BE2C (cell line): ENCODE results near the gene SNAP91.
"Not testable (repeated sequence)": the region's sequence is repeated elsewhere in the genome, so short reads cannot be mapped to it uniquely, and the experiment has no call there.

ENCODE experiments used
- DNase-seq: peaks from one replicate; pipeline ENCODE4 v3.0.0-alpha.2; 2020
- H3K27me3 ChIP-seq: fragments of 250-450 bp; sonication (Bioruptor Pico); 2 replicates; pipeline ENCODE4 v1.5.1; 2020; ENCODE audit warnings: mild to moderate bottlenecking
- H3K36me3 ChIP-seq: fragments of 250-450 bp; sonication (Bioruptor Pico); 2 replicates; pipeline ENCODE4 v1.5.1; 2020; ENCODE audit warnings: mild to moderate bottlenecking
- H3K4me1 ChIP-seq: fragments of 250-450 bp; sonication (Bioruptor Pico); 2 replicates; pipeline ENCODE4 v1.5.1; 2020
- H3K4me3 ChIP-seq: 2 replicates; pipeline ENCODE4 v1.5.1; 2011; ENCODE audit warnings: low read depth, low read length
- H3K9me3 ChIP-seq: fragments of 250-450 bp; sonication (Bioruptor Pico); 2 replicates; pipeline ENCODE4 v1.5.1; 2020
- CTCF ChIP-seq: IDR thresholded peaks from 2 replicates; pipeline ENCODE4 v1.5.1; 2012; ENCODE audit warnings: mild to moderate bottlenecking, low read depth, low read length

The SNAP91 gene

GRCh38 chr6:83685481-83685880, 23.4 kb downstream of the SNAP91 start:
- Histone ChIP-seq H3K27me3 (no peaks in the 10 kb centered on the region), H3K4me3 (no peak overlapping the region)
- TF ChIP-seq CTCF, result no peak

GRCh38 chr6:83677791-83678190, 31.1 kb downstream of the SNAP91 start:
- H3K9me3 ChIP-seq, result no peaks in the 10 kb centered on the region
- no peaks in the 10 kb centered on the region for H3K36me3 ChIP-seq
- H3K4me3 ChIP-seq, result no peak overlapping the region
- no peaks in the 10 kb centered on the region for H3K4me1 ChIP-seq
- DNase-seq, result no peak
- TF ChIP-seq CTCF, result no peak
- no peaks in the 10 kb centered on the region for H3K27me3 ChIP-seq

More at GRCh38 chr6:83685481-83685880, 23.4 kb downstream of the SNAP91 start:
- no peak for DNase-seq
- H3K4me1 ChIP-seq, result no peaks in the 10 kb centered on the region
- H3K9me3 ChIP-seq, result no peaks in the 10 kb centered on the region
- H3K36me3 ChIP-seq, result no peaks in the 10 kb centered on the region

DNA sequence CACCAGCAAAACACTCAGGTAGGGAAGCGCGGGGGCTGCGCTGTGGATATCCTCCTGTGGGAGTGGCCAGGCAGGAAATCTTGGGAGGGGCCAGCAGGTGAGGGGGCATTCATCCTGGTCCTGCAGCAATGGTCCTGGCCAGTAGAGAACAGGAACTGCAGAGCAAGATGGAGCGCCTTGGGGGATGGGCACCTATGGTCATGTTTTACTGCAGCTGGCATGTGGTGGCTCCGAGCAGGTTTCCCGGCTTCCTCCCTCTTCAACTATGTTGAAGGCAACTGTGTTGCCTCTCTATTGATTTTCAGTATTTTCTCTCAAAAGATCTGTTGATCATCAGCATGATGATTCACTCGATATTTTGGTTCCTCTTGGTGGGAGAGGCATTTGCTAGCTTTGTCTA, 70.9 kb downstream of the SNAP91 start:
- DNase-seq, result no peak
- H3K36me3 ChIP-seq, result peaks cover 8% of the 10 kb centered on the region; the same call in 1 of the 2 replicates
- TF ChIP-seq CTCF, result no peak
- no peak overlapping the region for H3K4me3 ChIP-seq
- H3K9me3 ChIP-seq, result no peaks in the 10 kb centered on the region
- H3K27me3 ChIP-seq, result no peaks in the 10 kb centered on the region
- 0 out of 2 replicates have a peak, but pooled peaks cover 7% of the 10 kb centered on the region for H3K4me1 ChIP-seq

DNA sequence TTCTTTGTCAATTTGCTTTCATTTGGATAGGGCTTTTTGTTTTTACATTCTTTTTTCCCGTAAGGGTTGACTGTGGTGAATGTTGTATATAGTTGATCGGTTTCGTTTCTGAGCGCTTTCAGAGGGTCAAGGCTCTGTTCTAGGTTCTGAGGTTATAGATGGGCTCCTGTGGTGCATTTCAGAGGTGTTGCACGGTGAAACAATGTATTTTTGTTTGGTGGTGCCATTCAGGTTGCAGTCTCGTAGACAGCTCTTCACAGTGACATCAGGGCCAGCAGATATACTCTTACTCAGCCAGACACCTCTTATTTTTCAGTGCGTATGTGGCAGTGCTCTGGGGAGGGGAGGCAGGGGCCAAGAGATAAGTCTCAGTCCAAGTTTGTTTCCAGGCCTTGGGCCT, 72.1 kb downstream of the SNAP91 start:
- Histone ChIP-seq H3K9me3 (no peaks in the 10 kb centered on the region), H3K4me1 (0 out of 2 replicates have a peak, but pooled peaks cover 7% of the 10 kb centered on the region), H3K4me3 (no peak overlapping the region), H3K36me3 (peaks cover 8% of the 10 kb centered on the region; the same call in 1 of the 2 replicates), H3K27me3 (no peaks in the 10 kb centered on the region)
- DNase-seq, result no peak
- no peak for TF ChIP-seq CTCF

DNA sequence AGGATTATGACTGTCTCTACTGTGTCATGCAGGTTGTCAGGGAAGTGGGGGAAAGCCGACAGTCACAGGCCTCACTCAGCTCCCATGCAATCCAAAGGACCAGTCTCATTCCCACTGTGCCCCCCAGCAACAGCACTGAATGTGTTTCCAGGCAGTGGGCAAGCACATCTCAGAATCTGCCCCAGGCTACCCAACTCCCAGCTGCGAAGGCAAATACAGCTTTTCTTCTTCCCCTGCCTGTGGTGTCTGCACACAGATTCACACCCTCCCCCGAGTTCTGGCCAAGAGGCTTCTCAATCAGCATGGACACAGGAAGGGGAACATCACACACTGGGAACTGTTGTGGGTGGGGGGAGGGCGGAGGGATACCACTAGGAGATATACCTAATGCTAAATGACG, 75.3 kb downstream of the SNAP91 start:
- no peak for TF ChIP-seq CTCF
- H3K27me3 ChIP-seq, result no peaks in the 10 kb centered on the region
- H3K4me3 ChIP-seq, result no peak overlapping the region
- no peak for DNase-seq
- H3K4me1 ChIP-seq, result 0 out of 2 replicates have a peak, but pooled peaks cover 7% of the 10 kb centered on the region
- H3K36me3 ChIP-seq, result peaks cover 8% of the 10 kb centered on the region; the same call in 1 of the 2 replicates
- no peaks in the 10 kb centered on the region for H3K9me3 ChIP-seq

- H3K4me3 ChIP-seq, result no peak overlapping the region
- H3K9me3 ChIP-seq, result no peaks in the 10 kb centered on the region
- no peaks in the 10 kb centered on the region for H3K27me3 ChIP-seq
- H3K36me3 ChIP-seq, result peaks cover 8% of the 10 kb centered on the region; the same call in 1 of the 2 replicates
- H3K4me1 ChIP-seq, result 0 out of 2 replicates have a peak, but pooled peaks cover 7% of the 10 kb centered on the region
- no peak for DNase-seq
- no peak for TF ChIP-seq CTCF
Measured at GRCh38 chr6:83633149-83633548, 75.8 kb downstream of the SNAP91 start.

DNA sequence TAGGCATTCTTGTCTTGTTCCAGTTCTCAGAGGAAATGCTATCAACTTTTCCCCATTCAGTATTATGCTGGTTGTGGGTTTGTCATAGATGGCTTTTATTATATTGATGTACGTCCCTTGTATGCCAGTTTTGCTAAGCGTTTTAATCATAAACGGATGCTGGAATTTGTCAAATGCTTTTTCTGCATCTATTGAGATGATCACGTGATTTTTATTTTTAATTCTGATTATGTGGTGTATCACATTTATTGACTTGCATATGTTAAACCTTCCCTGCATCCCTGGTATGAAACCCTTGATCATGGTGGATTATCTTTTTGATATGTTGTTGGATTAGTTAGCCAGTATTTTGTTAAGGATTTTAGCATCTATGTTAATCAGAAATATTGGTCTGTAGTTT, 79.0 kb downstream of the SNAP91 start:
- not testable (repeated sequence) for DNase-seq, H3K4me1 ChIP-seq, H3K36me3 ChIP-seq, H3K4me3 ChIP-seq, H3K27me3 ChIP-seq, H3K9me3 ChIP-seq
